ENCODE data around the gene IMP4. TPM values are rescaled to one million over a fixed set of nuclear protein-coding genes. Genes with fewer than 3 reads are reported as not detected.

Gene IMP4
- total and polyA plus RNA-seq, 10 of the 15 experiments (the other 5 are each of a cell fraction or from before 2014, with no cell fraction given): 41.4 to 242 (median 166) TPM

- ChIA-PET RAD21 (ENCODE audit: unreplicated experiment) (no interaction called here), CTCF (no interaction called here), POLR2A (interaction anchor here (1.5 kb wide), 1 partner anchor 13 kb away, joined by 4 read pairs; no protein-coding TSS in a partner anchor), SMC1A (ENCODE audit: uncharacterized antibody, unreplicated experiment) (interaction anchor here (1.1 kb wide), 1 partner anchor 9 kb away, joined by 3 read pairs; no protein-coding TSS in a partner anchor)
- BruUV-seq (replicated peaks): no TSS peak
- no peaks in the 10 kb centered on the region for H4K20me1 ChIP-seq (ENCODE audit: control insufficient read depth, insufficient read depth)
- no peak overlapping the region for H3K4me3 ChIP-seq
- peaks cover 12% of the 10 kb centered on the region for H3K79me2 ChIP-seq (ENCODE audit: control insufficient read depth, insufficient read depth, low read length)
- H3K4me2 ChIP-seq (ENCODE audit: control insufficient read depth, insufficient read depth): no peak overlapping the region
- in situ Hi-C loops (cut with MboI): loop anchor here (5.0 to 25.0 kb wide), 4 partner anchors 157 to 1473 kb away; partner anchors contain the start of genes MZT2B and SMPD4
- H3K9ac ChIP-seq (ENCODE audit: control insufficient read depth, insufficient read depth, low read length): no peak overlapping the region
- H3K27ac ChIP-seq (ENCODE audit: control insufficient read depth, insufficient read depth): no peak overlapping the region
- FAIRE-seq (no peak), ATAC-seq (no peak), DNase-seq (ENCODE audit: low read depth, low spot score) (no peak)
- H3K36me3 ChIP-seq (ENCODE audit: control insufficient read depth in 2 of 2, insufficient read depth in 2 of 2, low read length in 1 of 2): peaks cover 0 to 1% of the 10 kb centered on the region in 2 experiments; a peak in 2 of 4 replicates
- intact Hi-C loops (cut with micrococcal nuclease; ENCODE audit: unreplicated experiment): loop anchor here (10.0 kb wide), 2 partner anchors 314 to 1806 kb away; no protein-coding TSS in a partner anchor
- 83% methylated on average over 12 of the region's 12 CpGs for WGBS (ENCODE audit: insufficient coverage, insufficient replicate concordance, low lambda C conversion rate, missing lambda C conversion rate)
- no peak overlapping the region for H2AFZ ChIP-seq (ENCODE audit: control insufficient read depth, low read depth, low read length)
- H3K4me1 ChIP-seq (ENCODE audit: control insufficient read depth, insufficient read depth, low read length): 0 out of 2 replicates have a peak, but pooled peaks cover 6% of the 10 kb centered on the region
- H3K9me3 ChIP-seq (replicated peaks; ENCODE audit: control insufficient read depth, insufficient read depth, low read length): no peaks in the 10 kb centered on the region; the same call in 2 of the 3 replicates
- H3K27me3 ChIP-seq (replicated peaks in 1 of 2; ENCODE audit: control insufficient read depth in 2 of 2, insufficient read depth in 2 of 2, low read length in 1 of 2): no peaks in the 10 kb centered on the region
- no peak for TF ChIP-seq ZNF592 (IDR thresholded peaks at IDR 0.05)
- TF ChIP-seq CEBPB (IDR thresholded peaks at IDR 0.05; ENCODE audit: borderline replicate concordance in 1 of 2, low read depth in 2 of 2, low read length in 2 of 2): no peak
- TF ChIP-seq NR2F1 (conservative IDR thresholded peaks at IDR 0.05): no peak
- TF ChIP-seq CBX3 (IDR thresholded peaks at IDR 0.05; ENCODE audit: borderline replicate concordance, low read depth): no peak
These were observed 3.8 kb upstream of the IMP4 start for GRCh38 chr2:130338793-130339345.

All from GM12878 (cell line).